NCI-H2107 (cell line): ENCODE results near the gene KHK.

Source experiments
- DNase-seq: peaks from one replicate; lab custom pipeline; 2025; lab: John Stamatoyannopoulos, UW

KHK gene

GRCh38 chr2:27086724-27087593 is at the start of gene KHK:
KHK (plus strand) TSS chr2:27086772; CDS start chr2:27087260, 488 bp downstream.
- DNase-seq: no peak

GRCh38 chr2:27038012-27038411 is 48.6 kb upstream of the KHK start:
- no peak for DNase-seq

GRCh38 chr2:27038631-27039339 is 47.8 kb upstream of the KHK start:
- DNase-seq: no peak

GRCh38 chr2:27039426-27039825 is 47.1 kb upstream of the KHK start:
- DNase-seq: no peak

- no peak for DNase-seq
Observed at GRCh38 chr2:27039871-27040270, 46.7 kb upstream of the KHK start.

- DNase-seq: no peak
Observed at GRCh38 chr2:27040282-27040681, 46.3 kb upstream of the KHK start.

- DNase-seq: no peak
Observed at GRCh38 chr2:27041752-27042151, 44.8 kb upstream of the KHK start.

- no peak for DNase-seq
Observed at GRCh38 chr2:27042159-27042661, 44.4 kb upstream of the KHK start.

- no peak for DNase-seq
Observed at GRCh38 chr2:27042985-27043634, 43.5 kb upstream of the KHK start.

- DNase-seq: no peak
Observed at GRCh38 chr2:27049422-27050280, 36.9 kb upstream of the KHK start.

GRCh38 chr2:27050281-27050995 is 36.1 kb upstream of the KHK start:
- peak; percentile 77 for DNase-seq

GRCh38 chr2:27050996-27051901 is 35.3 kb upstream of the KHK start, which contains the start of gene AGBL5:
AGBL5 (plus strand) TSS chr2:27051668; CDS start chr2:27052959, 1,291 bp downstream.
- DNase-seq: peak; percentile 78

- DNase-seq: no peak
Observed at GRCh38 chr2:27051902-27052645, 34.5 kb upstream of the KHK start.

GRCh38 chr2:27053321-27053720 is 33.3 kb upstream of the KHK start:
- DNase-seq: no peak

GRCh38 chr2:27053776-27054175 is 32.8 kb upstream of the KHK start:
- DNase-seq: no peak

GRCh38 chr2:27054721-27055120 is 31.9 kb upstream of the KHK start:
- DNase-seq: no peak

GRCh38 chr2:27057184-27057583 is 29.4 kb upstream of the KHK start:
- no peak for DNase-seq

GRCh38 chr2:27058210-27058609 is 28.4 kb upstream of the KHK start:
- no peak for DNase-seq
